ENCODE data around the gene PSIP1.

Gene PSIP1

DNA sequence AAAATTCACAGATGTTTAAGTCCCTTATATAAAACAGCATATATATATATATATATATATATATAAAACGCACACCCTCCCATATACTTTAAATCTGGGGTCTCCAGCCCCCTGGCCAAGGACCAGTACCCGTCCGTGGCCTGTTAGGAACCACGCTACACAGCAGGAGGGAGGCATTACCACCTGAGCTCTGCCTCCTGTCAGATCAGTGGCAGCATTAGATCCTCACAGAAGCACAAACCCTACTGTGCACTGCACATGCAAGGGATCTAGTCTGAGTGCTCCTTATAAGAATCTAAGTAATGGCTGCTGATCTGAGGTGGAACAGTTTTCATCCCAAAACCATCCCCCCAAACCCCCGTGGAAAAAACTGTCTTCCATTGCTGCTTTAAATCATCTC, 9.0 kb downstream of the PSIP1 start:
- no peak for DNase-seq
- ATAC-seq (ENCODE audit: insufficient read depth, low read depth): peak; percentile 48; the same call in 1 of the 3 replicates
- peaks cover 50% of the 10 kb centered on the region; the same call in 1 of the 2 replicates for H4K20me1 ChIP-seq (ENCODE audit: insufficient read depth, low read length)
- peaks cover 55% of the 10 kb centered on the region for H3K4me1 ChIP-seq (ENCODE audit: insufficient read depth, low read length)
- H3K27ac ChIP-seq (ENCODE audit: low read length): no peak overlapping the region
- no peak for TF ChIP-seq EZH2 (IDR thresholded peaks at IDR 0.05; ENCODE audit: borderline replicate concordance, low read depth, low read length, severe bottlenecking)
- TF ChIP-seq, protein P1, sequence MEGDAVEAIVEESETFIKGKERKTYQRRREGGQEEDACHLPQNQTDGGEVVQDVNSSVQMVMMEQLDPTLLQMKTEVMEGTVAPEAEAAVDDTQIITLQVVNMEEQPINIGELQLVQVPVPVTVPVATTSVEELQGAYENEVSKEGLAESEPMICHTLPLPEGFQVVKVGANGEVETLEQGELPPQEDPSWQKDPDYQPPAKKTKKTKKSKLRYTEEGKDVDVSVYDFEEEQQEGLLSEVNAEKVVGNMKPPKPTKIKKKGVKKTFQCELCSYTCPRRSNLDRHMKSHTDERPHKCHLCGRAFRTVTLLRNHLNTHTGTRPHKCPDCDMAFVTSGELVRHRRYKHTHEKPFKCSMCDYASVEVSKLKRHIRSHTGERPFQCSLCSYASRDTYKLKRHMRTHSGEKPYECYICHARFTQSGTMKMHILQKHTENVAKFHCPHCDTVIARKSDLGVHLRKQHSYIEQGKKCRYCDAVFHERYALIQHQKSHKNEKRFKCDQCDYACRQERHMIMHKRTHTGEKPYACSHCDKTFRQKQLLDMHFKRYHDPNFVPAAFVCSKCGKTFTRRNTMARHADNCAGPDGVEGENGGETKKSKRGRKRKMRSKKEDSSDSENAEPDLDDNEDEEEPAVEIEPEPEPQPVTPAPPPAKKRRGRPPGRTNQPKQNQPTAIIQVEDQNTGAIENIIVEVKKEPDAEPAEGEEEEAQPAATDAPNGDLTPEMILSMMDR (IDR thresholded peaks at IDR 0.05; ENCODE audit: borderline replicate concordance, extremely low read depth, low read length, poor library complexity, severe bottlenecking): no peak
- peak overlapping the region; percentile 39; the same call in 1 of the 2 replicates for H3K4me2 ChIP-seq (ENCODE audit: insufficient read depth, low read length)
- H2AFZ ChIP-seq (ENCODE audit: low read depth, low read length): no peak overlapping the region
- peaks cover 97% of the 10 kb centered on the region for H3K79me2 ChIP-seq (ENCODE audit: insufficient read depth, low read length)
- no peaks in the 10 kb centered on the region for H3K9me3 ChIP-seq (ENCODE audit: insufficient read depth, low read length, severe bottlenecking)
- peaks cover 87% of the 10 kb centered on the region for H3K36me3 ChIP-seq (ENCODE audit: insufficient read depth, low read length)
- no peaks in the 10 kb centered on the region for H3K27me3 ChIP-seq (ENCODE audit: insufficient read depth, low read length, poor library complexity)
- H3K4me3 ChIP-seq (ENCODE audit: low read depth in 1 of 2, low read length in 2 of 2): no peak overlapping the region
- no peak overlapping the region for H3K9ac ChIP-seq (ENCODE audit: low read depth, low read length)

DNA sequence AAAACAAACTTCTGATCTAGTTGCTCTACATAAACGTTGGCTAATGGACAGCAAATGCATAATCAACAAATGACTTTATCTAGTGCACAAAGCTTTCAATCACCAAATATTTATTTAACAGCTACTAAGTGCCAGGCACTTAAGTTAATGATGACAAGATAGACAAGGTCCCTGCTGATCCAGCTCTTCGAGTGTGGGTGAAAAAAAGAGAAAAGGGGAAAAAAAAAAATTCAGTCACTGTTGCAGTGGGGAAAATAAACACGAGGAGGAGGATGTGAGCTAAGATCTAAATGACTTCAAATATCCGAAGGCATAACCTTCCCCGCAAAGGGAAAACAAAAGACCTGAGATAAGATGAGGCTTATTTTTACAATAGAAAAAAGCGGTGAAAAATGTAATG, 9.6 kb downstream of the PSIP1 start:
- no peak for DNase-seq
- Histone ChIP-seq H3K27me3 (ENCODE audit: insufficient read depth, low read length, poor library complexity) (no peaks in the 10 kb centered on the region), H3K4me2 (ENCODE audit: insufficient read depth, low read length) (no peak overlapping the region), H4K20me1 (ENCODE audit: insufficient read depth, low read length) (peaks cover 48% of the 10 kb centered on the region; the same call in 1 of the 2 replicates), H3K9me3 (ENCODE audit: insufficient read depth, low read length, severe bottlenecking) (no peaks in the 10 kb centered on the region), H3K36me3 (ENCODE audit: insufficient read depth, low read length) (peaks cover 86% of the 10 kb centered on the region), H3K4me1 (ENCODE audit: insufficient read depth, low read length) (peaks cover 49% of the 10 kb centered on the region; the same call in 1 of the 2 replicates), H3K79me2 (ENCODE audit: insufficient read depth, low read length) (peaks cover 97% of the 10 kb centered on the region), H3K4me3 (ENCODE audit: low read depth in 1 of 2, low read length in 2 of 2) (no peak overlapping the region), H3K9ac (ENCODE audit: low read depth, low read length) (no peak overlapping the region), H2AFZ (ENCODE audit: low read depth, low read length) (no peak overlapping the region), H3K27ac (ENCODE audit: low read length) (no peak overlapping the region)
- ATAC-seq (ENCODE audit: insufficient read depth, low read depth): no peak
- TF ChIP-seq EZH2 (IDR thresholded peaks at IDR 0.05; ENCODE audit: borderline replicate concordance, low read depth, low read length, severe bottlenecking): no peak
- TF ChIP-seq, protein P1 (IDR thresholded peaks at IDR 0.05; ENCODE audit: borderline replicate concordance, extremely low read depth, low read length, poor library complexity, severe bottlenecking): no peak

DNA sequence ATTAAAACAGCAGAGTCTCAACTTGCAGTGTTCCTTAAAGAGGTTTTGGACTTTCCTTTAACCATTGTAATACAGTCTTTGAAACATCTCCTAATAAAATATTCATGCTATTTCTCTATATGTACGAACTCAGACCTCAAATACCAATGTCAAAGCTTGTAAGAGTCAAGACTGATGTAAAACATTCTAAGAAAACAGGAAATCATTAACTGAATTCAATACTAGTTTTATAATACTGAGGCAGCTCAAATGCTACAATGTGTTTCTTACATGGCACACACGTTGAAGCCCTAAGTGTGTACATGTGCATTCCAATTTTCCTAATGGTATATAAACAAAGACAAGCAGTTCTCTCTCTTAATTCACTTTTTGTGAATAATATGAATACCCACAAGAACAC, 11.6 kb downstream of the PSIP1 start:
- peaks cover 37% of the 10 kb centered on the region; the same call in 1 of the 2 replicates for H3K4me1 ChIP-seq (ENCODE audit: insufficient read depth, low read length)
- H3K27ac ChIP-seq (ENCODE audit: low read length): 0 out of 2 replicates have a peak overlapping the region, but pooled peaks have one; percentile 44
- no peak for ATAC-seq (ENCODE audit: insufficient read depth, low read depth)
- no peak for DNase-seq
- no peak for TF ChIP-seq EZH2 (IDR thresholded peaks at IDR 0.05; ENCODE audit: borderline replicate concordance, low read depth, low read length, severe bottlenecking)
- TF ChIP-seq, protein P1 (IDR thresholded peaks at IDR 0.05; ENCODE audit: borderline replicate concordance, extremely low read depth, low read length, poor library complexity, severe bottlenecking): no peak
- H4K20me1 ChIP-seq (ENCODE audit: insufficient read depth, low read length): peaks cover 42% of the 10 kb centered on the region; the same call in 1 of the 2 replicates
- H2AFZ ChIP-seq (ENCODE audit: low read depth, low read length): no peak overlapping the region
- no peak overlapping the region for H3K4me2 ChIP-seq (ENCODE audit: insufficient read depth, low read length)
- H3K27me3 ChIP-seq (ENCODE audit: insufficient read depth, low read length, poor library complexity): no peaks in the 10 kb centered on the region
- no peaks in the 10 kb centered on the region for H3K9me3 ChIP-seq (ENCODE audit: insufficient read depth, low read length, severe bottlenecking)
- H3K9ac ChIP-seq (ENCODE audit: low read depth, low read length): no peak overlapping the region
- peaks cover 79% of the 10 kb centered on the region for H3K36me3 ChIP-seq (ENCODE audit: insufficient read depth, low read length)
- H3K79me2 ChIP-seq (ENCODE audit: insufficient read depth, low read length): peaks cover 97% of the 10 kb centered on the region
- no peak overlapping the region for H3K4me3 ChIP-seq (ENCODE audit: low read depth in 1 of 2, low read length in 2 of 2)
